GM18499 (cell line): Measurements from ENCODE around the gene STARD9.
"Not testable (repeated sequence)": the region's sequence is repeated elsewhere in the genome, so short reads cannot be mapped to it uniquely, and the experiment has no call there.

Source experiments
- ATAC-seq: cut with Tn5 transposase; IDR thresholded peaks from one replicate; pipeline ENCODE4 v1.9.1; 2021; ENCODE audit warnings: moderate number of reproducible peaks; ENCODE audit not compliant: insufficient read depth, unreplicated experiment

STARD9 gene

GRCh38 chr15:42584031-42584765 is 8.8 kb downstream of the STARD9 start:
- ATAC-seq = no peak

- ATAC-seq = no peak
These were observed 15.3 kb downstream of the STARD9 start for GRCh38 chr15:42590619-42591237.

- no peak for ATAC-seq
These were observed 16.0 kb downstream of the STARD9 start for GRCh38 chr15:42591238-42591934.

GRCh38 chr15:42592716-42593115 is 17.3 kb downstream of the STARD9 start:
- no peak for ATAC-seq

- no peak for ATAC-seq
These were observed 17.7 kb downstream of the STARD9 start for GRCh38 chr15:42593143-42593542.

GRCh38 chr15:42594095-42594494 is 18.7 kb downstream of the STARD9 start:
- ATAC-seq = no peak

- ATAC-seq = no peak
These were observed 20.3 kb downstream of the STARD9 start for GRCh38 chr15:42595626-42596240.

- not testable (repeated sequence) for ATAC-seq
These were observed 25.9 kb downstream of the STARD9 start for GRCh38 chr15:42601316-42601715.

- no peak for ATAC-seq
These were observed 27.1 kb downstream of the STARD9 start for GRCh38 chr15:42602501-42602900.

- ATAC-seq = no peak
These were observed 28.6 kb downstream of the STARD9 start for GRCh38 chr15:42603978-42604377.

- ATAC-seq = no peak
These were observed 29.7 kb downstream of the STARD9 start for GRCh38 chr15:42604894-42605744.

- ATAC-seq = no peak
These were observed 30.4 kb downstream of the STARD9 start for GRCh38 chr15:42605796-42606195.

- ATAC-seq = no peak
These were observed 32.7 kb downstream of the STARD9 start for GRCh38 chr15:42608110-42608531.

- ATAC-seq = no peak
These were observed 33.5 kb downstream of the STARD9 start for GRCh38 chr15:42608752-42609488.

- ATAC-seq = no peak
These were observed 36.1 kb downstream of the STARD9 start for GRCh38 chr15:42611532-42611931.

- ATAC-seq = no peak
These were observed 37.0 kb downstream of the STARD9 start for GRCh38 chr15:42612367-42612912.

- no peak for ATAC-seq
These were observed 40.7 kb downstream of the STARD9 start for GRCh38 chr15:42616107-42616506.

- no peak for ATAC-seq
These were observed 44.4 kb downstream of the STARD9 start for GRCh38 chr15:42619656-42620371.
